Breast epithelium (tissue), 4 donors: ENCODE data around the gene POLDIP2. TPM values are rescaled to one million over a fixed set of nuclear protein-coding genes. Genes with fewer than 3 reads are reported as not detected.

Source experiments
- DNase-seq, 2 donors: peaks; one replicate each; pipeline ENCODE4 v3.0.0-alpha.2; 2019; ENCODE audit warnings: low spot score in 2 of 2
- H3K27ac ChIP-seq, 2 donors: fragments of 200-600 bp; sonication (generic) in 1 of 2; one replicate each; pipeline ENCODE4 v1.5.1; 2016 to 2019; ENCODE audit warnings: mild to moderate bottlenecking in 1 of 2
- H3K27me3 ChIP-seq, 2 donors: fragments of 200-600 bp; sonication (generic) in 1 of 2; one replicate each; pipeline versions ENCODE4 v1.5.1 to v1.6.0; 2017 to 2019; ENCODE audit warnings: control low read depth in 1 of 2, mild to moderate bottlenecking in 1 of 2
- H3K36me3 ChIP-seq: fragments of 200-600 bp; one replicate; pipeline ENCODE4 v1.5.1; 2019
- H3K4me1 ChIP-seq, 2 donors: fragments of 200-600 bp; sonication (generic); one replicate each; pipeline ENCODE4 v1.5.1; 2016 to 2019; ENCODE audit warnings: control low read depth in 1 of 2
- H3K4me3 ChIP-seq, 3 donors: fragments of 200-600 bp; sonication (generic); 1 replicate in 2 of 3; 2 replicates in 1 of 3; pipeline ENCODE4 v1.5.1; 2016 to 2019; ENCODE audit warnings: mild to moderate bottlenecking in 3 of 3, moderate library complexity in 2 of 3
- H3K9me3 ChIP-seq, 2 donors: fragments of 200-600 bp; sonication (generic) in 1 of 2; one replicate each; pipeline ENCODE4 v1.5.1; 2016 to 2019; ENCODE audit warnings: control low read depth in 1 of 2
- POLR2A ChIP-seq: fragments of 450-650 bp; IDR thresholded peaks from one replicate; pipeline ENCODE4 v1.6.1; 2016; ENCODE audit warnings: antibody characterized with exemption, mild to moderate bottlenecking, moderate library complexity
- POLR2AphosphoS5 ChIP-seq, 3 donors: sonication (generic); formaldehyde crosslinking; IDR thresholded peaks; one replicate each; pipeline ENCODE4 v1.6.1; 2017; ENCODE audit warnings: antibody characterized with exemption in 3 of 3
- intact Hi-C: fragments of 100-400 bp; cut with DNase I; formaldehyde crosslinking; loops from one replicate; pipeline ENCODE4 v1.15.1; 2023; ENCODE audit warnings: low total_unique reads
- total RNA-seq, 3 donors: library from RNA; depleted of rRNA; stranded (reverse); fragments of >200 nt; gene quantifications; one replicate each; pipeline ENCODE4 v1.1.0, GENCODE V29; 2016
- TF ChIP-seq, protein P1 (sequence below), 3 donors: fragments of 450-650 bp; IDR thresholded peaks; one replicate each; pipeline ENCODE4 v1.5.1; 2016 to 2017; ENCODE audit warnings: antibody characterized with exemption in 3 of 3, mild to moderate bottlenecking in 3 of 3, moderate library complexity in 3 of 3

POLDIP2 gene
- total RNA-seq, 3 donors from 2014 or later = 64.5 to 85.0 (median 69.8) TPM

DNA sequence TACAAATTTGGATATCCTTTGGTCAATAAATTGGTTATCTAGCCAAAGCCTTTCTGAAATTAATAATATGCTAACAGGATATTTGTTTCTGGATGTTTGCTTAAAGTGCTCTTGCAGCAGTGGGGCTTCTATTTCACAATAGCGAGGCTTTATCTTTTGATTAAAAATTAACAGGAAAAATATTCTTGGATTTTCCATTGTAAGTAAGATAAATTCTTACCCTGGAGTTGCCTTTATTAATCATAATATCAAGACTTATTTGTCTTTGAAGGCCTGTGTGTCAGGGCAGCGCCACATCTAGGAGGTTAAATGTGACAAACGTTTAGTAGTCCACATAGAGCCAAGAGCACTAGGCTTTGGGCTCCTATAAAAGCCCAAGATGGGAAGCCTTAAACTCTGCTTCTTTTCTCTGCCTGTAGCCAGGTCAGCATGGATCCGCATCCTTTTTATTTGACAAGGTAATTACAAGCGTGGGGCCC lies 33.0 kb downstream of the POLDIP2 start:
- DNase-seq = no peak
- H3K27me3 ChIP-seq = no peaks in the 10 kb centered on the region
- peaks cover 2% of the 10 kb centered on the region for H3K36me3 ChIP-seq
- no peak overlapping the region for H3K27ac ChIP-seq
- H3K4me3 ChIP-seq = no peak overlapping the region
- no peaks in the 10 kb centered on the region for H3K9me3 ChIP-seq
- intact Hi-C loops = no loop called here
- TF ChIP-seq POLR2A = no peak
- TF ChIP-seq, protein P1, sequence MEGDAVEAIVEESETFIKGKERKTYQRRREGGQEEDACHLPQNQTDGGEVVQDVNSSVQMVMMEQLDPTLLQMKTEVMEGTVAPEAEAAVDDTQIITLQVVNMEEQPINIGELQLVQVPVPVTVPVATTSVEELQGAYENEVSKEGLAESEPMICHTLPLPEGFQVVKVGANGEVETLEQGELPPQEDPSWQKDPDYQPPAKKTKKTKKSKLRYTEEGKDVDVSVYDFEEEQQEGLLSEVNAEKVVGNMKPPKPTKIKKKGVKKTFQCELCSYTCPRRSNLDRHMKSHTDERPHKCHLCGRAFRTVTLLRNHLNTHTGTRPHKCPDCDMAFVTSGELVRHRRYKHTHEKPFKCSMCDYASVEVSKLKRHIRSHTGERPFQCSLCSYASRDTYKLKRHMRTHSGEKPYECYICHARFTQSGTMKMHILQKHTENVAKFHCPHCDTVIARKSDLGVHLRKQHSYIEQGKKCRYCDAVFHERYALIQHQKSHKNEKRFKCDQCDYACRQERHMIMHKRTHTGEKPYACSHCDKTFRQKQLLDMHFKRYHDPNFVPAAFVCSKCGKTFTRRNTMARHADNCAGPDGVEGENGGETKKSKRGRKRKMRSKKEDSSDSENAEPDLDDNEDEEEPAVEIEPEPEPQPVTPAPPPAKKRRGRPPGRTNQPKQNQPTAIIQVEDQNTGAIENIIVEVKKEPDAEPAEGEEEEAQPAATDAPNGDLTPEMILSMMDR (IDR thresholded peaks at IDR 0.05) = no peak
- TF ChIP-seq POLR2AphosphoS5 (IDR thresholded peaks at IDR 0.05) = no peak
- H3K4me1 ChIP-seq = no peaks in the 10 kb centered on the region

GRCh38 chr17:28320215-28321061 lies 36.9 kb downstream of the POLDIP2 start:
- no peak for DNase-seq
- Histone ChIP-seq H3K4me1 (no peaks in the 10 kb centered on the region), H3K36me3 (no peaks in the 10 kb centered on the region), H3K27ac (no peak overlapping the region), H3K27me3 (no peaks in the 10 kb centered on the region), H3K9me3 (no peaks in the 10 kb centered on the region), H3K4me3 (no peak overlapping the region)
- TF ChIP-seq, protein P1 (IDR thresholded peaks at IDR 0.05) = no peak
- no peak for TF ChIP-seq POLR2A
- no peak for TF ChIP-seq POLR2AphosphoS5 (IDR thresholded peaks at IDR 0.05)
- intact Hi-C loops = no loop called here

DNA sequence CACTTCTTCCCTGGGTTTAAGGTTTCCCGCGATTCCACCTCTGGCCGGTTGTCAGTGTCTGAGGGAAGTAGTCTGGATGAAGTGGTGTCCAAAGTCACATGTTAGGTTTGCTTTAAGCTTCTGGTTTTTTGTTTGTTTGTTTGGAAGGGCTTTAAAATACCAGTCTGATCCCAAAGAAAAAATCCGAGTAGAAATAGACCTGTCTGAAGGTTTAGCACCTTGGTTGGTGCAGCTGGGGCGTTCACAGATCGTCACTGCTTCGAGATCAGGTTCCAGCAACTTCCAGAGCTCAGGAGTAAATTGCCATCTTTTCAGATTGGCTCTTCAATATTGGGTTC lies 37.8 kb downstream of the POLDIP2 start:
- intact Hi-C loops = no loop called here
- Histone ChIP-seq H3K36me3 (no peaks in the 10 kb centered on the region), H3K9me3 (no peaks in the 10 kb centered on the region), H3K27ac (peak overlapping the region; percentile 65 to 71), H3K4me1 (no peaks in the 10 kb centered on the region), H3K27me3 (no peaks in the 10 kb centered on the region), H3K4me3 (peak overlapping the region; percentile 54 to 86 (median 69))
- TF ChIP-seq, protein P1 (IDR thresholded peaks at IDR 0.05) = no peak
- TF ChIP-seq POLR2AphosphoS5 (IDR thresholded peaks at IDR 0.05) (no peak), POLR2A (no peak)
- no peak for DNase-seq

- no peak for TF ChIP-seq POLR2A
- TF ChIP-seq, protein P1 (IDR thresholded peaks at IDR 0.05) = no peak
- peak in 2 of 3 donors; percentile 39 to 41 for TF ChIP-seq POLR2AphosphoS5 (IDR thresholded peaks at IDR 0.05)
- no peaks in the 10 kb centered on the region for H3K4me1 ChIP-seq
- no peaks in the 10 kb centered on the region for H3K9me3 ChIP-seq
- DNase-seq = peak; percentile 94 to 96
- intact Hi-C loops = no loop called here
- H3K36me3 ChIP-seq = no peaks in the 10 kb centered on the region
- no peaks in the 10 kb centered on the region for H3K27me3 ChIP-seq
- H3K4me3 ChIP-seq = peak within 1 kb of the TSS; percentile 54 to 86 (median 69)
- H3K27ac ChIP-seq = peak within 1 kb of the TSS; percentile 65 to 71
Observed at GRCh38 chr17:28318759-28319597, 38.3 kb downstream of the POLDIP2 start, which contains the start of gene TMEM97. Gene TMEM97, plus strand, starts transcription at chr17:28319200. Its CDS starts 40 bp downstream, at chr17:28319240.
